Stimulated activated CD4-positive, alpha-beta T cell treated with anti-CD3 and anti-CD28 coated beads, Interleukin-15, amount 100 ng/mL, for 24 hours (primary cell): ENCODE data around the gene SCNN1A.

Experiments
- DNase-seq: peaks from one replicate; pipeline ENCODE4 v3.0.0-alpha.2; 2020

Gene SCNN1A

DNA sequence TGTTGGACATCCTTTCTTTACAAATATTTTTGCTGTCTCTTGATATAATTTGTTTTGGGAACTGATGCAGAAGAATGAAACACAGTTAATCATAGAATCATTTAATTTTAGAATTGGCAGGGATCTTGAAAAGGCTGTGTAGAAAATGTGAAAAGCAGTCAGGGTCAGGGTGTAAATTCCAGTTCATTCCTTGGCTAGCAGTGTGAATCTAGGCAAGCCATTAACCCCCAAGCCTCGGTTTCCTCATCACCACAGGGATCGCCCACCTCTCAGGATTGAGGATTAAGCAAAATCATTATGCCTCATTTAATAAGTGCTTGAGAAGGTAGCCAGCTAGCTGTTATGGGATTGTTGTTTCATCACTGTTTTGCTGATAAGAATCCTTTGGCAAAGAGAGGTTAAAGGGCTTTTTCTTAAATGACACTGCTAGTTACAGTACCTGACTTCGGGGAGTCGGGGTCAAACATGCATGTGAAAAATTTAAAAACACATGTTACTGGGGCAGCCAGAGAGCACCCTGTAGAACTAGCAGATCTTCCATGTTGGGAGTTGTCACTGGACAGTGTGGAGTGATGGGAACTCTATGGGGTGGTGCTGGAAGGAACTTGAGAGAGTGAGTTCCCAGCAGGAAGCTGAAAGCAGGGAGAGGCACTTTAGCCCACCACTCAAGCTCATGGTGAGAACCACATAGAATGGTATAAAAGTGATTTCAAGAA is 44.2 kb downstream of the SCNN1A start:
- DNase-seq: no peak

DNA sequence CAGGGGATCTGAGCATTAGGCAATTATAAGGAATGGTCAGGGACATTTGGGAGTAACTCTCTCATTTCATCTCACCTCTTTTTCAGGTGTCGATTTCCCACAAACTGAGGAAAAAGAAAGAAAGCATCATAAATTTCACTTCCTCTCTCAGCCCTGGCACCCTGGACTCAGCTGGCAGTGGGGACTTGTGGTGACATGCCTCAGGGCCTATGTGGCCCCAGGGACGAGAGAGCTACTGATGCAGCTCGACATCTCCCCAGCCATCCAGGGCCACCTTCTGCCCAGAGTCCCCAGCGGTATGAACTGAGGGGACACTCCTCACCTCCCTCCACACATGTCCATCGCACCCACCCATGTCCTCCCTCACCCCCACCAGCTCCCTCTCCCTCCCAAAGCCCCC is 45.2 kb downstream of the SCNN1A start:
- no peak for DNase-seq

DNA sequence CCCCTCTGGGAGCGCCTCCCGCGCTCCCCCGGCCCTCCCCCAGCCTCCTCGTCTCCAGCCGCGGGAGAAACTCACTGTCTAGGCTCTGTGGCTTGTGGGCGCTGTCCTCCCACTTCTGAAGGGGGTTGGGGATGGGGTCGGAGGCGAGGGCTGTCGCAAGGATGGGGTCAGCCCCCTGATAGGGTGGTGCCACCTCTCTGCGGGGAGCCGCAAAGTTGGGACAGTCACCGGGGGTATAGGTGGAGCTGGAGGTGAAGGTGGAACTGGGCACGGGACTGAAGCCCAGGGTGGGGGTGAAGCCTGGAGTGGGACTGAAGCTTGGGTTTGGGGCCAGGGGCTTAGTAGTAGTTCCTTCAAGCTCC is 45.7 kb downstream of the SCNN1A start:
- DNase-seq: no peak

DNA sequence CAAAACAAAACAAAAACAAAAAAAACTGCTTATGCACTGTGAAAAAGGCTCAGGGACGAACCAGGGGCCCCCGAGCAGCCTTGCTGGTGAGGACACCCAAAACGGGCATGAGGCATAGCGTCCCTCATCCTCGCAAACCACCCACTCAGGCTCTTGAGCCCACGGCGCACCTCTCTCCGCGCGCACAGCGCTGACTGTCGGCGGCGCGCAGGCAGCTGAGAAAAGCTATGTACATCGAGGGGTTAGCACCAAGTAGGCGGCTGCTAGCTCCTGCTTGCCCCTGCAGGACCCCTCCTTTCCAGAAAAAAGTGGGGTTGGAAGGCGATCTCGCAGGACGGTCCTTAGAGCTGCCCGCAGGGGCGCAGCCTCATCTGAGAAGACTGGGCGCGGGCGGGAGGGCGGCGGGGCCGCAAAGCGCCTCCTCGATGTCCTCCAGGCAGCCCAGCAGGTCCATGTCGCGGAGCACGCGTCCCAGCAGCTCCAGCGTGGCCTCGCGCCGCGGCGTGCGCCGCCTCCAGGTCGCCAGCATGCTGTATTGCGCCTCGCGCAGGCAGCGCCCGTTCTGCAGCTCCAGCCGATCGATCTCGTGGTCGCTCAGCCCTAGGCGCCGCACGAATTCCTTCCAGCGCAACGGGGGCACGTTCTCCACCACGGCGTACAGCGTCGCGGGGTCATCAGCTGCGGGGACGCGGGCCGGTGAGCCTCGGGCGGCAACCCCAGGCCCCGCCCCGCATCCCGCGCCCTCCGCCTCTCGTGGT is 46.2 kb downstream of the SCNN1A start:
- no peak for DNase-seq

DNA sequence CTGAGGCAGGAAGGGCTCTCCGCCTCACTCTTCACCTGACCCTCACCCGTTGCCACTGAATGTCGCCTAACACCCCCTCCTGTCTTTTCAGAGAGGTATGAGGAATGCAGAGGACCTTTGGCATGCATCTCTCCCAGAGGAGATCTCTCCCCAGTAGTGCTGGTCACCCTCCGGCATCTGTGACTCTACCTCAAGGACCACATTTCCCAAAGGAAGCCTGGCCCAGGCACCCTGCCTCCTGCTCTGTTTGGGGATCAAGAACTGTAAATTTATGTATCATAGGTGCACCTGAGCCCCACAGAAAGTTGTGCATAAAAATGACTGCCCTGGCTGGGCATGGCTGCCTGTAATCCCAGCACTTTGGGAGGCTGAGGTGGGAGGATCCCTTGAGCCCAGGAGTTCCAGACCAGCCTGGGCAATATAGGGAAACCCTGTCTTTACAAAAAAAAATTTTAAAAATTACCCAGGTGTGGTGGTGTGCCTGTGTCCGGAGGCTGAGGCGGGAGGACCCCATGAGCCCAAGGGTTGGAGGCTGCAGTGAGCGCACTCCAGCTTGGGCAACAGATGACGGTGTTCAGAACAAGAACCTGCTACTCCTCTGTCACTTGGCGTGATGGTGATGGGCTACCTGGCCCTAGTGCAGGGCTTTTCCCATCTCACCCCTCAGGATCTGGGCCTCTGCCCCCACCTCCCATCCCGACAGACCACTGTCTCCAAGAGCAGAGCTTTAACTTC is 47.2 kb downstream of the SCNN1A start:
- DNase-seq: no peak

DNA sequence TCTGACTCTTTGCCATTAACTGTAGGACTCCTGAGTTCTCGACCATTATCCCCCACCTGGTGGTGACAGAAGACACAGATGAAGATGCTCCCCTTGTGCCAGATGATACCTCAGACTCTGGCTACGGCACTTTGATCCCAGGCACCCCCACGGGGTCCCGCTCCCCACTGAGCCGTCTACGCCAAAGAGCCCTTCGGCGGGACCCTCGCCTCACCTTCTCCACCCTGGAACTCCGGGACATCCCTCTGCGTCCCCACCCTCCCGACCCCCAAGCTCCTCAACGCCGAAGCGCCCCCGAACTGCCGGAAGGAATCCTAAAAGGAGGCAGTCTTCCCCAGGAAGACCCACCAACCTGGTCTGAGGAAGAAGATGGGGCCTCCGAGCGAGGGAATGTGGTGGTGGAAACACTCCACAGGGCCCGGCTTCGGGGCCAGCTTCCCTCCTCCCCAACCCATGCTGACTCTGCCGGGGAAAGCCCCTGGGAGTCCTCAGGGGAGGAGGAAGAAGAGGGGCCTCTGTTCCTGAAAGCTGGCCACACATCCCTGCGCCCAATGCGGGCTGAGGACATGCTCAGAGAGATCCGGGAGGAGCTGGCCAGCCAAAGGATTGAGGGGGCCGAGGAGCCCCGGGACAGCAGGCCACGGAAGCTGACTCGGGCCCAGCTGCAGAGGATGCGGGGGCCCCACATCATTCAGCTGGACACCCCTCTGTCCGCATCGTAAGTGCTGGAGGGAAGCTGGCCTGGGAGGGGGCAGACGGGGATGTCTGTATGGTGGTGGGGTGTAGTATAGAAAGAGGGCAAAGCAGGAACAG is 47.9 kb downstream of the SCNN1A start:
- DNase-seq: no peak

DNA sequence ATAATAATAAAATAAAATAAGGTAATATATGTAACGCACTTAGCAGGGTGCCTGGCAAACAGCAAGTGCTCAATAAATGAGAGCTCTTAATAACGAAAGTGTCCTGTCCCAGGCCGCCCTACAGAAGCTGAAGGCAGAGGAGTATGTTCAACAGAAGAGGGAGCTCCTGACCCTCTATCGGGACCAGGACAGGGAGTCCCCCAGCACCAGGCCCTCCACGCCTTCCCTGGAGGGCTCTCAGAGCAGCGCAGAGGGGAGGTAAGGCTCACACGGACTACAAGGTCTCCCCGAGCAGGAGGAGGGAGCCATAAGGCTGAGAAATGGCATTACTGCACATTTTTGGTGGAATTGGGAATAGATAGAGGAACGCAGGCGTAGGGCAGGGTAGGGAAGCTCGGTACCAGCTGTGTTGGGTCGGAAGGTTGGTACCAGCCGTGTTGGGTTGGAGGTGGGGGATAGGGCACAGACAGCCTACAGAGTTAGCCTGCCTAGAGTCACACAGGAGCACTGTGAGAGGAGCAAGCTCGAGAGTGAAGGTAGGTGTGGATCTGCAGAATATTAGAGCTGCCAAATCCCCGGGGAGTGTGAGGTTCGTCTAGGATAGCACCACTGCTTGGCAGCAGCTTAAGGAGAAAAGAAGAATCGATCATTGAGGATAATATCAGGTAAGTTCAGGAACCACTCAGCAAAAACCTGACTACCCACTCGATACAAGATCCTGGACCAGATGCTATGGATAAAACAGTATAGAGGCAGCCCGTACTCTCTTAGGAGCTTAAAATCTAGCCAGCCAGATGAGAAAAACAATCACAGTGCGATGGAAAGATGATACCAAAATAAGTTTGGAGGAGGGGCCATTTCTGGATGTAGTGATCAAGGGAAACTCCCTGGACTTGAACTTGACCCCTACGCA is 48.8 kb downstream of the SCNN1A start:
- no peak for DNase-seq

DNA sequence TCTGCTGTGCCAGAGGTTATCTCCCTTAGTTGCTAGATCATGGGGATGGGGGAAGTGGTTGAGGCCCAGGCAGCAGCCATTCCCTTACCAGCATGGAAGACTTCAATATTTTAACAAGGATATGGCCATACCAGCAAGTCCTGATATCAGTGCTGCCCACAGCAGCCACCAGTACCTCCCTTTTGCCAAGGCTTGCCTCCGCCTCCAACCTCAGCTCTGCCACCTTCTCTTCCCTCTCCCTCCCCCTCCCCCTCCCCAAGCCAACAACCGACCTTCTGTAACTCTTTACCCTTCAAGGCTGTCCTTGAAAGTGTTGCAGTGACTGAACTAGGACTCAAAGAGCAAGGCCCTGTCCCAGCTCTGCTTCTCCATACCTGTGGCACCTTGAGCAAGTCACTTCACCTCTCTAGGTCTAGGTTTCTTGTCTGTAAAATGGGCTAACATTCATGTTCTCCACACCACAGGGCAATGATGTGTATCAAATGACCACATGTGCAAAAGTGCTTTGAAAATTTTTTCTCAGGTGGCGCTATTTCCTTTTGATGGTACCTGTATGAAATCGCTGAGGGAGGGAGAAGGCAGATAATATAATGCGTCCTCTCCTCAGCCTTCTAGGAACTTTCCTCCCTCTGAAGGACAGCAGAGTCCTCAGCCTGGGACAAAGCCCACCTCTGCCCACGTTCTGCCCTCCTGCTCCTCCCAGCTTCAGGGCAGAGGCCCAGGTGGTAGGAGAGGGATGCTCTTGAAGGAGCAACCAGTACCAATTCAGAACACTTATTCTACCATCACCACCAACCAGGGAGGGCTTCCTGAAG is 50.2 kb downstream of the SCNN1A start:
- DNase-seq: no peak

DNA sequence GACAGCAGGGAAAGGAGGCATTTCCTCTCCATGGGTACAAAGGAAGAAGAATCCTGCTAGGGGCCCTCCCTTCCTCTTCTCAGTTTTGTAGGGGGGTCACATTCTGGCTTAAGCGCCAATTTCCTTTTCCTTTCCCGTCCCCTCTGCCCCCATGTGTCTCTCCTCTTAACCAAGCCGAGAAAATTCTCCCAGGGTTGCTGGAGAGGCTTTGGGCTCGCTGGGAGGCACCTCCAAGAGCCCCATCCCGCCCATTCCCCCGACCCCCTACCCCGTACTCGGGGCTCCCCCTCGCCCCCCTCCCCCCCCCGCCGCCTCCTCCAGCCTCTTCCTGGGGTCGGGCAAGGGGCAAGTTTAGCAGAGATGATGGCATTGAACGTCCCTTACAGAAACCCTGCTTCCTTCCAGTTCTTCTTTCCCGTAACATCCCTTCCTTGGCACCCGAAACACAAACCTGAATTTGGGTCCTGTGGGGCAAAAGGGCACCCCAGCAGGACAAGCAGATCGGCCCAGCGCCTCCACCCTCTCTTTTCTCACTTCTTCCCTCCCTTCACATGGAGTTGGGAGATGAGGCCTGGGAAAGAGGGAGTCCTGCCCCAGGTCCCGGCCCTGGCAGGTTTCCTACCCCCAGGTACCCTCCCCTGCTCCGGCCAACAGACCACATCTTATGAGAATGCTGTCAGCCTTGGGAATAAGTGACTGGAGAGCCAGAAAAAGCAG is 51.2 kb downstream of the SCNN1A start:
- no peak for DNase-seq

DNA sequence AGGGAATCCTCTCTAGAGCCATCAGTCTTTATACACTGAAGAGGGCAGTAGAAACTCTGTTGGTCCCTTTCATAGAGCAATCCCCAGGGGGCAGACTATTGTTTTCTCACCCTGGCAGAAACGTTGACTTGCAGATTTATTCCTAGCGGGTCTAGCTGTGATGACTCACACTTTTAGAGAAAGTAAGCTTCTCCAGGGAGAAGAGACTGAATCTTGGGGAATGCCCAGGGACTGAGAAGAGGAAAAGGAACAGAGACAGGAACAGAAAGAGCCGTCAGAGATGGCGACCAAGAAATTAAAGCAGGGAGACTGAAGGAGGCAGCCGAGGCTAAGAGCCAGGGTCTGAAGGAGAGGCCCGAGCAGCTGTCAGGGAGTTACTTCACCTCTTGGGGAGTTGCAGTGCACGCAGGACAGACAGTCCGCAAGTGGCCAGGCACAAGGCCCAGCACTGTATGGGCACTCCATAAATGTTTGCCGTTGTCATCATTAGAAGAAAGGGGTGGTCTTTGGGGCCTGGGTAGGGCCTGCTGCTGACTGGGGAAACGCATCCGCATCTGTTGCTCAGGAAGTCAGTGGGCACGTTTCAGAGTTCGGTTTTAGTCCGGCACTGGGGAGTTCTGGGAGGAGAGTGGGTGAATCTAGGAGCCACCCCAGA is 51.9 kb downstream of the SCNN1A start:
- peak; percentile 48 for DNase-seq

DNA sequence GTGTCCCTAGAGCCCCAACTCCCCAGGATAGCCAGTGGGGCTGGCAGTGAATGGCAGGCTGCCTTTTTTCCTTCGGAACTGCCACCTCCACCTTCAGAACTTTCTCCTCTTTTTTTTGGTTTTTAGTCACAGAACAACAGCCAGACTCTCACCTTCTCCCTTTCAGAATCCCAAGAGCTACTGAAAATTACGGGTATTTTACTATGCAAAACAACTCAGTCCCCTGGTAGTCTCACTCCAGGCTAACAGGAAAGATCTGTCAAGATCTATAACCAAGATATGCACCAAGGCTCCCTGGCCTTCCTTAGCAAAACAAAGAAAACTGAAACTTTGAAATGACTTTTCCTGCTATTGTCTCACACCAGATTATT is 52.4 kb downstream of the SCNN1A start:
- DNase-seq: no peak

DNA sequence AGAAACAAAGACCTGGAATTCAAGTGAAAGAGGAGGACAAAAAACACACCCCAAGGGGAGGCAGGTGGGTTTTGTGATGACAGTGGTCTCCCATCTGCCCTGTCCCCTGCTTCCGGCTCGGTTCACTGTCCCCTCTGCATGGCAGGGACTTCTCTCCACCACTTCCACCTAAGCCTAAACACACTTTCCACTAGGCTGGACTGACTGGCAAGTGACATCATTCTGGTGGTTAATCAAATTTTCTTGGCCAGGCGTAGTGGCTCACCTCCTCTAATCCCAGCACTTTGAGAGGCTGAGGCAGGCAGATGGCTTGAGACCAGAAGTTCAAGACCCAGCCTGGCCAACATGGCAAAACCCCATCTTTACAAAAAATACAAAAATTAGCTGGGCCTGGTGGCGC is 53.0 kb downstream of the SCNN1A start:
- no peak for DNase-seq

DNA sequence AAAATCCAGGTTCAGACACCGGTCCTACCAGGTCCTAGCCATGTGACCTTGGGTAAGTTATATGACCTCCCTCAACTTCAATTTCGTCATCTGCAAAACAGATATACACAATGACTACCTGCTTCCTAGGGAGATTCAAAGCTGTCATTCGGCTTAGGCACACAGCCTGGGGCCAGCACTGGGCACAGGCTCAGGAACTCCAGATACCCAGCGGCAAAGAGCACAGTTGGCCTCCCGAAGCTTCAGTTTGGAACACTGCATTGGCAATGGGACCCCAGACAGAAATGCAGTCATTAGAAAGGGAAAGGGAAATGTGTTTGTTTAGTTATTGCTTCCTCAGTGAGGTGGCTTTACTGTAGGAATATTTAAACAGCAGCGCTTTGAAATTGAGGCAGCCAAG is 53.5 kb downstream of the SCNN1A start:
- DNase-seq: no peak

DNA sequence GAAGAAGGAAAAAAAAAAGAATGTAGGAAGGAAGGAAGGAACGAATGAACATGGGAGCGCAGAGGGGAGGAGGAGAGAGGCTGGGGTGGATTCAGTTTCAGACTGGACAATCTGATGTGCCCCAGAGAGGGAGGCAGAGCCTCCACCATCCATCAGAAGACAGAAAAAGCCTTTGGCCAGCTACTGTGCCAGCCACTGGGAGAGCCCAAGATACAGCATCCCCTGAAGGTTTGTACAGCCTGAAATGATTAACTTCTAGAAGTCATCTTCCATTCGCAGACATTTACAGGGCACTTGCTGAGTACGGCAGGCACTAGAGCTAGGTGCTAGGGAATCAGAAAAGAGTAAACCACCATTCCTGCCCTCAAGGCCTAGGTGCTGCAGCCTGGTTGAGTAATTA is 55.9 kb downstream of the SCNN1A start:
- DNase-seq: no peak

DNA sequence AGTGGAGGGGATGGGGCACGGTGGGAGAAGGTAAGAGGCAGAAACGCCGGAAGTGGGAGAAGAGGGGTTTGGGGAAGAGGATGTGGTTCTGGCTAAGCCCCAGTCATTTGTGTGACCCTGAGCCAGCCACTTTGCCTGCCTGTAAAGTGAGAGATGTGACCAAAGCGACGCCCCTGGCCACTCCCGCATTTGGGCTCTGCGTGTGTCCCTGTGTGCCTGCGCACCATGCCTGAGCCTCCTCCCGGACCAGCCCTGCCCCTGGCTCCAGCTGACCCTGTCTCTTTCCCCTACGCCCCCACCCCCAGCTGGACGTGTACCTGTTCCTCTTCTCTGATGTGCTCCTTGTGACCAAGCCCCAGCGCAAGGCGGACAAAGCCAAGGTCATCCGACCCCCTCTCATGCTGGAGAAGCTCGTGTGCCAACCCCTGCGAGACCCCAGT is 56.9 kb downstream of the SCNN1A start:
- DNase-seq: no peak

DNA sequence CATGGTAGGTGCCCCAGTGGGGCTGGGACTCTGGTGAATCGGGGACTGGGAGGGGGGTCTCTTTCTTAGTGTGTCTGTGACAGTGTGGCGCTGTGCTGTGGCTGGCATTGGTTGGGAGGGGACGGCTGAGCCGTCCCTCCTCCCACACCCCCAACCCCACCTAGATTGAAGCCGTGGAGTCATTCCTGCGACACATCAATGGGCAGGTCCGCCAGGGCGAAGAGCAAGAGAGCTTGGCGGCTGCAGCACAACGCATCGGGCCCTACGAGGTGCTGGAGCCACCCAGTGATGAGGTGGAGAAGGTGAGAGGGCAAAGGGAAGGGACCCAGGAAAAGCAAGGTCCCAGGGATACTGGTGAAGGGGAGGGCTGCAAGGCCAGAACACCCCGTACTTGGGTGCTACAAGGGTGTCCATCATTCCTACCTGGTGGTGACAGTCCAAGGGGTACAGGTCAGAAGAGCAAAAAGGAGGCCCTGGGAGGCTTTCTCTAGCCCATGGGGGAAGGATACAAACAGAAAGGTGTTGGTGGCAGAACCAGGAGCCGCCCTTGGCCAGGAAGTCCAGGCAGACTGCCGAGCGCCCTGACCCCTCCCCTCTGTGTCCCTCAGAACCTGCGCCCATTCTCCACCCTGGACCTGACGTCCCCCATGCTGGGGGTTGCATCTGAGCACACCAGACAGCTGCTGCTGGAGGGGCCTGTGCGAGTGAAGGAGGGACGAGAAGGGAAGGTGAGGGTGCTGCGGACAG is 57.5 kb downstream of the SCNN1A start:
- DNase-seq: no peak

DNA sequence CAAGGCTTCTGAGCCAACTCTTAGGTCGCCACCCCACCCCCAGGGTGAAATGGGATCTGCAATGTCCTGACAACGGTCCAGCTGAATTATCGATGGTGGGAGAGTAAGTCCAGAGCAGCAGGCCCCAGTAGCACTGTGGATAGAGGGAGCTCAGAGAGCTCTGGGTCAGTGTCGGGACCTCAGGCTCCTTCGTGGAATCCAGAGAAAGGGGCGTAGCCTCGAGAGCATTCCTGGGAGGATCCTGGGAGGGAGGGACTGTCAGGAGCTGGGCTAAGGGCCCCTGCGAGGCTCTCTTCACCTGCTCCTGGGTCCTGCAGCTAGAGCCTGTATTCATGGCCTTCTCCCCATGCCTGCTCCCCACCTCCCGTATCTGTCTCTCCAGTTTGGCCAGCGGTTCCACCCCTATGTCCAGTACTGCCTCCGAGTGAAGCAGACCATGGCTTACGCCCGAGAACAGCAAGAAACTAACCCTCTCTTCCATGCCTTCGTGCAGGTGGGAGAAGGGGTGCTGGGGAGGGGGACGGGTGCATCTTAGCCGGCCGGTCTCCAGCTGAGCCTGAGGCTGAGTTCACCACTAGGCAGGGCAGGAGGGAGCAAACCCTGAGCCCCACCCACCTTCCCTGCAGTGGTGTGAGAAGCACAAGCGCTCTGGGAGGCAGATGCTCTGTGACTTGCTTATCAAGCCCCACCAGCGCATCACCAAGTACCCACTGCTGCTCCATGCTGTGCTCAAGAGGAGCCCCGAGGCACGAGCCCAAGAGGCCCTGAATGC is 58.3 kb downstream of the SCNN1A start:
- DNase-seq: no peak
